GM21526 (cell line): ENCODE results near the gene TMEM244.
"Not testable (repeated sequence)": the region's sequence is repeated elsewhere in the genome, so short reads cannot be mapped to it uniquely, and the experiment has no call there.

Source experiments
- ATAC-seq: cut with Tn5 transposase; IDR thresholded peaks from one replicate; pipeline ENCODE4 v1.9.1; 2021; ENCODE audit warnings: moderate library complexity; ENCODE audit not compliant: unreplicated experiment, low FRiP score

Gene TMEM244

GRCh38 chr6:129860908-129861665 is at the start of gene TMEM244:
TMEM244 (minus strand) TSS chr6:129861315; CDS start chr6:129861188, 127 bp downstream.
- no peak for ATAC-seq

DNA sequence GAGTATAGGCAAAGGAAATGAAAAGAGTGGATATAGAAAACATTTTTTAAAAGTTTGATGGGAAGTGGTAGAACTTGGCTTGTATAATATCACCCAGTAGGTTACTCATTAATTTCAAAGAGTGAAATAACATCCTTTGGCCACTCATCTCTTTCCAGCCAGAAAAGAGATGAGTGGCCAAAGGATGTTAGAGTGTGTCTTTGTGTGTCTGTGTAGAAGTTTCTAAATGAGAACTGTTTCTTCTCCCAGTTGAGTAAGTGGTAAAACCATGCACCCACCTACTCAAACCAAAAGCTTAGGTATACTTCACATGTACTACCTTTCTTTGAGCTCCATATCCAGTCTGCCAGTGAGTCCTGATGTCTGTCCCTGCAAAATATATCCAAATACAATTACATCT is 47.7 kb upstream of the TMEM244 start:
- no peak for ATAC-seq

- ATAC-seq, result no peak
These were observed 47.2 kb upstream of the TMEM244 start for GRCh38 chr6:129908356-129908755.

GRCh38 chr6:129906515-129907077 is 45.5 kb upstream of the TMEM244 start:
- no peak for ATAC-seq

DNA sequence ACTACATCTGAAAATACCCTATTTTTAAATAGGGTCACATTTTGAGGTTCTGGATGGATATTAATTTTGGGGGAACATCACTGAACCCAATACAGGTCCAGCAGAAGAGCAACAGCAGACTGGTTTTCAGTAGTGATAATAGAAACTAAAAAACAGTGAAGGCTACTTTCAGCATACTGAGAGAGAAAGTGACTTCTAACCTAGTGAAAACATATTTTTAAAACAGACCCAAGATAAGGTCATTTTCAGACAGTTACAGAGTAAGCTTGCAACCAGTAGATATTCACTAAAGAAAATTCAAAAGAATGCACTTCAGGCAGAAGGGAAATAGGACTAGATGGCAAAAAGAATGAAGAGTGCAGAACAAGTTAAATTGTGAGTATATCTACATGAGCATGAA is 42.0 kb upstream of the TMEM244 start:
- ATAC-seq, result peak; percentile 82

DNA sequence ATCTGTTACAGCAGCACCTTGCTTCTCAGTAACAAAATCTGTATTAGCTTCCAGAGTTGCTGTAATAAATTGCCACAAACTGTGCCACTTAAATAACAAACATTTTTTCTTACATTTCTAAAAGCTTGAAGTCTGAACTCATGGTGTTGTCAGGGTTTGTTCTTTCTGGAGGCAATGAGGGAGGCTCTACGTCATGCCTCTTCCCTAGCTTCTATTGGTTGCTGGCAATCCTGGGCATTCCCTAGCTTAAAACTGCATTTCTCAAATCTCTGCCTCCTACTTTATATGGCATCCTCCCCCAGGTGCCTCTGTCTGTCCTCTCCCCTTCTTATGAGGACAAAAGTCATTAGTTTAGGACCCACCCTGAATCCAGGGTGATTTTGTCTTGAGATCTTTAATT is 41.6 kb upstream of the TMEM244 start:
- no peak for ATAC-seq

GRCh38 chr6:129901910-129902309 is 40.8 kb upstream of the TMEM244 start:
- ATAC-seq, result peak; percentile 49

DNA sequence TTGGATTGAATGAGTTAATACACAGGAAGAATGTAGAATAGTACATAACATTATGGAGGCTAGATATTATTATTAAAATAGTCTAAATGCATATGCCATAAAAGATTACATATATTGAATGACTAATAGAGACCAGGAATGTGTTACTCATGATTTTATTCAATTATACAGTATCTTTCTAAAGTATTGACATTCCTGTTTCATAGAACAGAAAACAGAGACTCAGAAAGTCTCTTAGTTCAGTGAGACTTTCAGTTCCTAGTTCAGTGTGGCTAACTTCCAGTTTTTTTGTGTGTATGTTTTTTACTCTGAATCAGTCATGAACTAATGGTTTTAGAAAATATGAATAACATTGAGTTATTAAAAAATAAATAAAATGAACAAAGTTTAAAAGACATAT is 34.6 kb upstream of the TMEM244 start:
- peak; percentile 78 for ATAC-seq

GRCh38 chr6:129894921-129895320 is 33.8 kb upstream of the TMEM244 start:
- no peak for ATAC-seq

DNA sequence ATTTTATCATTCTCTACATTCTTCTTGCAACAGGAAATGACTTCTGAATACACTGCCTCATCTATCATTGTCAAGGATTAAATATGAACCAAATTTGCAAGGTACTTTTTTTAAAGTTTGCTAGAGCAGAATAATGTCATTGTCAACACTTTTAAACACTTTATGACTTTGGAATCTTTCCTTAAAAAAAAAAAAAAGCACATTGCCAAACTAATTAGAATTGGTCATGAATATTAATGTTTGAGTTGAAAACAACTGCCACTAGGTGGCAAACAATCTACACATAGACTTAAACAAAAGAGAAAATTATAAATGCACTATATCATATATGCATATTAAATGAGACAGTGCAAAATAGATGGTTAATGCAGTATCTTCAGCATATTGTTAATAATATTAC is 32.5 kb upstream of the TMEM244 start:
- ATAC-seq, result no peak

DNA sequence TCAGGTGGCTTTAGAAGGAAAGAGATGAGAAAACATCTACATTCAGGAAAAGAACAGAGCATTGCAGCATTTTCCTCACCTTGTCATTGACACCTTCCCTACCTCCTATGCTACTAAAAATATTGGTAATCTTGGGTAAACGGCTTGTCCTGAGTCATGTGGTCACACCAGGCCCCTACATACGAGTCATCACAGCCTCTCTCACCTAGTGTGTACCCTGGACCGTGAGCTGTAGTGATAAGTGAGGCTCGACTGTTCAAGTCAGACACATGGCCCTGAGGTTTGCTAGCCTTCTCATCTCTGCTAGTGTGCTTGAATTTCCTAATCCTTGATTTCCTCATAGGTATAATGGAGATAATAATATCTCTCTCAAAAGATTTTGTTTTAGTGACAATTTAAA is 29.6 kb upstream of the TMEM244 start:
- ATAC-seq, result no peak

DNA sequence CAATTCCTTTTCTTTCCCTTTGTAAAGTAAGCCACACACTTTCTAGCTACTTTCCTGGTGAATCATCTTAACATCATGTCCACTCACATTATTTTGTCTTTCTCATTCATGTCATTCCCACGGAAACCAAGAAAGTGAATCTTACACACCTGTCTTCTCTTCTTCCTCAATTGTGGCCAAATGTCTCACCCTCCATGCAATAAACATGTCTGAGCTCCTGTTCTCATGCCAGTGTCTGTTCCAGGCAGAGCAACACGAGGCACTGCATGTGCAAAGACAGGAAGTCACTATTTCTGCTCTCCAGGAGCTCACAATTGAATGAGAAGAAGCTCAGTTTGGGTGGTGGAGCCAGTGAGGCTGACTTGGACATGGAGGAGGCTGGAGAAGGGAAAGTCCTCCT is 29.0 kb upstream of the TMEM244 start:
- no peak for ATAC-seq

- ATAC-seq, result no peak
These were observed 28.5 kb upstream of the TMEM244 start for GRCh38 chr6:129889580-129889979.

- no peak for ATAC-seq
These were observed 25.5 kb upstream of the TMEM244 start for GRCh38 chr6:129886401-129887155.

DNA sequence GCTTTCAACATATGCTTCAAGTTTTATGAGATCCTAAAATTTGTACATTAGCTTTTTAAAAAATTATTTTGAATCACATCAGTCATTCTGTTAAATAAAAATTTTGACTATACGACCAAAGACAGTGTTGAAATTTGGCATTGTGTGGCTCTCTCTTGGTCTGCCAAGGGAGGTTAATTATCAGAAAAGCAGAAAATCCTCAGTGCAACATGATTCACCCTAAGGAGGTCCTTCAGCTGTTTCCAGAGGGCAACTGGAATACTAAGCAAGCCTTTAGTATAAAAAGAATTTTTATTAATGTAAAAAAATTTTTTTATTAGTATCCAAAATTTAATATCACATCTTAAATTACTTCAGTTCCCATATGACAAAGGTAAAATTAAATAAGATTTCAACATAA is 23.1 kb upstream of the TMEM244 start:
- ATAC-seq, result no peak

GRCh38 chr6:129882510-129883023 is 21.5 kb upstream of the TMEM244 start:
- peak; percentile 91 for ATAC-seq

- not testable (repeated sequence) for ATAC-seq
These were observed 16.8 kb upstream of the TMEM244 start for GRCh38 chr6:129877894-129878293.

- ATAC-seq, result peak; percentile 85
These were observed 14.8 kb upstream of the TMEM244 start for GRCh38 chr6:129875610-129876520.

GRCh38 chr6:129874837-129875236 is 13.7 kb upstream of the TMEM244 start:
- peak; percentile 50 for ATAC-seq

DNA sequence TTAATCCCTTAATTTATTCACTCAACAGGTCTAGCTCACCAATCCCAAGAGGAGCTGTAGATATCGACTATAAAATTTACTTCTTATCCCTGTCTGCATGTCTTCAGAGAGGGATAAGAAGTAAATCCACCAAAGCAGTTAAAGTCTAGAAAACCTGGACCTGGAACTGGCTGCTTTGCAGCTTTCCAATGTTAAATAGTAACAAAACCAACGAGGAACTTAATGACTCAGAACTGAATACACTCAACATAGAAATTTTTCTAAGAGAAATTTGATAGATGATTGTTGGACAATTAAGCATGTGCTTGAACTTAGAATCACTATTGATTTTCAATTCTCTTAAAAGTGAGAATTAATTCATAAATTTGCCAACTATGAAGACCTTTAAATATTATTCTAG is 11.5 kb upstream of the TMEM244 start:
- ATAC-seq, result no peak
